C4-2B (cell line): ENCODE data around the gene MID2.

Experiments
- CTCF ChIP-seq: fragments of 450-650 bp; conservative IDR thresholded peaks from 2 replicates; pipeline ENCODE4 v1.5.1; 2017; ENCODE audit warnings: mild to moderate bottlenecking
- ZFX ChIP-seq: fragments of 450-650 bp; IDR thresholded peaks from 2 replicates; pipeline ENCODE4 v1.6.1; 2017

- TF ChIP-seq CTCF: no peak
- no peak for TF ChIP-seq ZFX
Observed at GRCh38 chrX:107823042-107823441, 2.6 kb upstream of the MID2 start.
